ENCODE data around the gene TWNK.

The TWNK gene

DNA sequence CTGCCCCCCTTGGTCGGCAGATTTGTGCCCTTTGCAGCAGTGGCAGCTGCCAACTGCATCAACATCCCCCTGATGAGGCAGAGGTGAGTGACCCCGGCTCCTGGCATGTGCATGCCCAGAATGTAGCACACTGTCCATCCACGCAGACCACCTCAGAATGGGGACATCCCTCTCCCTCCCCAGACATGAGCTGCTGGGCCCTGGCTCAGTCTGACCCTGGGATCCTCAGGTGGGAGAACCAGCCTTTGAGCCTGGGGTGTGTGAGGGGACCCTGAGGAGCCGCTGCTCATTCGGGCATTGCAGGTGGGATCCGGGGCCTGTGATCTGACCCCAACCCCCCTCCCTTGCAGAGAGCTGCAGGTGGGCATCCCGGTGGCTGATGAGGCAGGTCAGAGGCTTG, 49.4 kb downstream of the TWNK start:
- Histone ChIP-seq H3K14ac (ENCODE audit: low read length in 2 of 2) (no peak overlapping the region), H3K27me3 (ENCODE audit: control insufficient read depth in 1 of 2, insufficient read depth in 1 of 2, low read length in 2 of 2) (no peaks in the 10 kb centered on the region), H3K9ac (ENCODE audit: low read length) (no peak overlapping the region), H3K4me3 (ENCODE audit: insufficient read depth in 1 of 2, low read depth in 1 of 2, low read length in 2 of 2) (no peak overlapping the region), H2AK5ac (ENCODE audit: low read length, severe bottlenecking) (no peak overlapping the region), H3K23ac (ENCODE audit: low read length in 2 of 2) (no peak overlapping the region), H4K91ac (ENCODE audit: low read length) (no peak overlapping the region), H3K4me1 (ENCODE audit: control insufficient read depth, insufficient read depth, low read depth, low read length) (peaks cover 4% of the 10 kb centered on the region), H3K27ac (ENCODE audit: low read length, poor library complexity, severe bottlenecking) (no peak overlapping the region), H3K4ac (ENCODE audit: low read depth in 1 of 2, low read length in 2 of 2) (no peak overlapping the region), H2BK120ac (ENCODE audit: low read depth, low read length) (no peak overlapping the region), H2BK5ac (ENCODE audit: low read depth, low read length, poor library complexity, severe bottlenecking) (no peak overlapping the region), H4K8ac (ENCODE audit: low read length) (no peak overlapping the region), H3K79me1 (replicated peaks; ENCODE audit: low read length, poor library complexity, severe bottlenecking) (peaks cover 39% of the 10 kb centered on the region), H2AFZ (ENCODE audit: low read depth, low read length) (no peak overlapping the region), H2BK15ac (ENCODE audit: low read depth, poor library complexity, severe bottlenecking) (no peak overlapping the region), H3K36me3 (ENCODE audit: control insufficient read depth in 1 of 2, insufficient read depth in 2 of 2, low read depth in 1 of 2, low read length in 2 of 2) (peaks cover 61 to 62% of the 10 kb centered on the region in 2 experiments), H3K9me3 (ENCODE audit: control insufficient read depth, low read length) (no peaks in the 10 kb centered on the region), H2BK12ac (ENCODE audit: low read length in 2 of 2) (no peak overlapping the region), H3K18ac (ENCODE audit: low read depth in 1 of 2, low read length in 2 of 2) (no peak overlapping the region), H3K4me2 (ENCODE audit: low read length, poor library complexity, severe bottlenecking) (no peak overlapping the region)
- WGBS = 85% methylated on average over 6 of the region's 7 CpGs
- no peak for DNase-seq

DNA sequence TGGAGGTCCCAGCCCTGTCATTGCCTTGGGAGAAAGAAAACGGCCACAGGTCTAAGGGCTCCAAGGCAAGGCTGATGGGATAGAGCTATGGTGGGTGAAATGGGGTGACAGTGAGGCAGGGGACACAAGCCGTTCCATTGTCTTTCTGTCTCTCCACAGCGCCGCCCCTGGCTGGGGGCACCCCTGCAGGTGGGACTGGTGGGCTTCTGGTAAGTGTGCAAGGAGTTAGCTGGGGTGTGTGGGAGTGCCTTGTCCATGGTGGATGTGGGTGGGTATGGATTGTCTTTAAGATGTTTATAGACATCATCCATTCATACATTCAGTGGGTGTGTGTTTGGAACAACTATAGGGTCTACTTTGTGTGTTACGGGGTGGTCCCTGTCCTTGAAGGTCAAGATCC, 51.1 kb downstream of the TWNK start:
- Histone ChIP-seq H3K4me3 (ENCODE audit: insufficient read depth in 1 of 2, low read depth in 1 of 2, low read length in 2 of 2) (no peak overlapping the region), H3K9me3 (ENCODE audit: control insufficient read depth, low read length) (no peaks in the 10 kb centered on the region), H2AFZ (ENCODE audit: low read depth, low read length) (no peak overlapping the region), H3K9ac (ENCODE audit: low read length) (no peak overlapping the region), H4K8ac (ENCODE audit: low read length) (peak overlapping the region; percentile 12), H2BK15ac (ENCODE audit: low read depth, poor library complexity, severe bottlenecking) (no peak overlapping the region), H4K91ac (ENCODE audit: low read length) (no peak overlapping the region), H3K4me2 (ENCODE audit: low read length, poor library complexity, severe bottlenecking) (no peak overlapping the region), H3K4me1 (ENCODE audit: control insufficient read depth, insufficient read depth, low read depth, low read length) (peaks cover 5% of the 10 kb centered on the region), H3K14ac (ENCODE audit: low read length in 2 of 2) (no peak overlapping the region), H2BK5ac (ENCODE audit: low read depth, low read length, poor library complexity, severe bottlenecking) (no peak overlapping the region), H2BK12ac (ENCODE audit: low read length in 2 of 2) (no peak overlapping the region), H3K36me3 (ENCODE audit: control insufficient read depth in 1 of 2, insufficient read depth in 2 of 2, low read depth in 1 of 2, low read length in 2 of 2) (peaks cover 61 to 62% of the 10 kb centered on the region in 2 experiments), H2BK120ac (ENCODE audit: low read depth, low read length) (no peak overlapping the region), H3K27me3 (ENCODE audit: control insufficient read depth in 1 of 2, insufficient read depth in 1 of 2, low read length in 2 of 2) (no peaks in the 10 kb centered on the region), H3K27ac (ENCODE audit: low read length, poor library complexity, severe bottlenecking) (no peak overlapping the region), H3K79me1 (replicated peaks; ENCODE audit: low read length, poor library complexity, severe bottlenecking) (peaks cover 39% of the 10 kb centered on the region), H2AK5ac (ENCODE audit: low read length, severe bottlenecking) (no peak overlapping the region), H3K4ac (ENCODE audit: low read depth in 1 of 2, low read length in 2 of 2) (no peak overlapping the region), H3K23ac (ENCODE audit: low read length in 2 of 2) (no peak overlapping the region), H3K18ac (ENCODE audit: low read depth in 1 of 2, low read length in 2 of 2) (no peak overlapping the region)
- WGBS = 62% methylated on average over 5 of the region's 5 CpGs
- no peak for DNase-seq

DNA sequence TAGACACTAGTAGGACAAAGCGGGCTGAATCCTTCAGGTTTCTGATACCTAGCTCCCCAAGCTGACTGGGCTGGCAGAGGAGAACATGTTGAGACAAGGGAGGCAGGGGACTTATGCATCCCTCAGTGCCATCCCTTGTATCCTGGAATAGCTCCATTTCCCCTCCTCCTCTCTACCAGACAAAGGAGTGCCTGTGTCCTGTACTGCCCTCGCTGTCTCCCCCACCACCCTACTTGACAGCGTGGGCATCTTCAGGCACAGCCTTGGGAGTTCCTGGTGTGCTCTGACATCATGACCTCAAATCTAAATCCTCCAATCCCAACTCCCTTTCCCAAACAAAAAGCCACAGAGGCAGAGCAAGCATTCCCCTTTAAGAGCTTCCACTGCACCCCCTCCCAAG, 52.7 kb downstream of the TWNK start:
- H4K91ac ChIP-seq (ENCODE audit: low read length) = no peak overlapping the region
- no peak overlapping the region for H2AFZ ChIP-seq (ENCODE audit: low read depth, low read length)
- no peak overlapping the region for H3K23ac ChIP-seq (ENCODE audit: low read length in 2 of 2)
- peaks cover 55% of the 10 kb centered on the region in 2 experiments for H3K36me3 ChIP-seq (ENCODE audit: control insufficient read depth in 1 of 2, insufficient read depth in 2 of 2, low read depth in 1 of 2, low read length in 2 of 2)
- H3K4me3 ChIP-seq (ENCODE audit: insufficient read depth in 1 of 2, low read depth in 1 of 2, low read length in 2 of 2) = no peak overlapping the region
- WGBS = 82% methylated on average over 3 of the region's 3 CpGs
- peaks cover 34% of the 10 kb centered on the region for H3K79me1 ChIP-seq (replicated peaks; ENCODE audit: low read length, poor library complexity, severe bottlenecking)
- no peak overlapping the region for H2BK15ac ChIP-seq (ENCODE audit: low read depth, poor library complexity, severe bottlenecking)
- no peak overlapping the region for H3K27ac ChIP-seq (ENCODE audit: low read length, poor library complexity, severe bottlenecking)
- no peak overlapping the region for H3K14ac ChIP-seq (ENCODE audit: low read length in 2 of 2)
- no peak overlapping the region for H2BK12ac ChIP-seq (ENCODE audit: low read length in 2 of 2)
- no peaks in the 10 kb centered on the region for H3K27me3 ChIP-seq (ENCODE audit: control insufficient read depth in 1 of 2, insufficient read depth in 1 of 2, low read length in 2 of 2)
- H3K4ac ChIP-seq (ENCODE audit: low read depth in 1 of 2, low read length in 2 of 2) = no peak overlapping the region
- H4K8ac ChIP-seq (ENCODE audit: low read length) = no peak overlapping the region
- H2AK5ac ChIP-seq (ENCODE audit: low read length, severe bottlenecking) = no peak overlapping the region
- no peak overlapping the region for H2BK120ac ChIP-seq (ENCODE audit: low read depth, low read length)
- no peak overlapping the region for H3K4me2 ChIP-seq (ENCODE audit: low read length, poor library complexity, severe bottlenecking)
- no peak for DNase-seq
- no peaks in the 10 kb centered on the region for H3K9me3 ChIP-seq (ENCODE audit: control insufficient read depth, low read length)
- H3K9ac ChIP-seq (ENCODE audit: low read length) = no peak overlapping the region
- no peak overlapping the region for H3K18ac ChIP-seq (ENCODE audit: low read depth in 1 of 2, low read length in 2 of 2)
- no peak overlapping the region for H2BK5ac ChIP-seq (ENCODE audit: low read depth, low read length, poor library complexity, severe bottlenecking)
- peaks cover 5% of the 10 kb centered on the region for H3K4me1 ChIP-seq (ENCODE audit: control insufficient read depth, insufficient read depth, low read depth, low read length)

DNA sequence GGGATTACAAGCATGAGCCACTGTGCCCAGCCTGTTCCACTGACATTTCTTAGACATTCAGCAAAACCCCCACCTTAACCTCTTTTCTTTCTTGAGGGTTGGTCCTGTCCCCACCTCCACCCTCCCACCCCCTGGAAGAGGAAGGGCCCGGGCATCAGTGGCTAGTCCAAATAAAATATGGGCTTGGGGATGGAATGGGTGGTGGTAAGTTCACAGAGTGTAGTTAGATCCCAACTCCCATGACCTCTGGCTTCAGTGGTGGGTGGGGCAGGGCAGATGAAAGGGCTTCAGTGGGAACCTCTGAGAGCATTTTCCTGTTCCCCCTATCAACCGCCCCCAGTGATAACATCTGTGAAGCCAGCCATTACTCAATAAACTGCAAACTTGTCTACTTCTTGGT, 53.5 kb downstream of the TWNK start:
- Histone ChIP-seq H3K9ac (ENCODE audit: low read length) (no peak overlapping the region), H3K4me2 (ENCODE audit: low read length, poor library complexity, severe bottlenecking) (no peak overlapping the region), H4K8ac (ENCODE audit: low read length) (no peak overlapping the region), H2AK5ac (ENCODE audit: low read length, severe bottlenecking) (no peak overlapping the region), H3K4me1 (ENCODE audit: control insufficient read depth, insufficient read depth, low read depth, low read length) (peaks cover 5% of the 10 kb centered on the region), H2AFZ (ENCODE audit: low read depth, low read length) (no peak overlapping the region), H4K91ac (ENCODE audit: low read length) (no peak overlapping the region), H3K79me1 (replicated peaks; ENCODE audit: low read length, poor library complexity, severe bottlenecking) (peaks cover 26% of the 10 kb centered on the region), H2BK5ac (ENCODE audit: low read depth, low read length, poor library complexity, severe bottlenecking) (no peak overlapping the region), H3K27me3 (ENCODE audit: control insufficient read depth in 1 of 2, insufficient read depth in 1 of 2, low read length in 2 of 2) (no peaks in the 10 kb centered on the region), H3K14ac (ENCODE audit: low read length in 2 of 2) (no peak overlapping the region), H3K18ac (ENCODE audit: low read depth in 1 of 2, low read length in 2 of 2) (no peak overlapping the region), H2BK12ac (ENCODE audit: low read length in 2 of 2) (no peak overlapping the region), H3K36me3 (ENCODE audit: control insufficient read depth in 1 of 2, insufficient read depth in 2 of 2, low read depth in 1 of 2, low read length in 2 of 2) (peaks cover 47% of the 10 kb centered on the region in 2 experiments), H3K9me3 (ENCODE audit: control insufficient read depth, low read length) (no peaks in the 10 kb centered on the region), H3K4me3 (ENCODE audit: insufficient read depth in 1 of 2, low read depth in 1 of 2, low read length in 2 of 2) (no peak overlapping the region), H3K23ac (ENCODE audit: low read length in 2 of 2) (no peak overlapping the region), H2BK15ac (ENCODE audit: low read depth, poor library complexity, severe bottlenecking) (no peak overlapping the region), H3K27ac (ENCODE audit: low read length, poor library complexity, severe bottlenecking) (no peak overlapping the region), H2BK120ac (ENCODE audit: low read depth, low read length) (no peak overlapping the region), H3K4ac (ENCODE audit: low read depth in 1 of 2, low read length in 2 of 2) (no peak overlapping the region)
- 5% methylated on average over 1 of the region's 2 CpGs for WGBS
- no peak for DNase-seq

All from mesenchymal stem cell (in vitro differentiated cells and primary cell).